Stimulated activated CD4-positive, alpha-beta T cell treated with anti-CD3 and anti-CD28 coated beads, TNF-alpha, amount 100 ng/mL, for 24 hours (primary cell): ENCODE data around the gene TGFB1.

ENCODE experiments used
- DNase-seq, 3 experiments: peaks; one replicate each; pipeline ENCODE4 v3.0.0-alpha.2; 2020; ENCODE audit warnings: low read depth in 3 of 3

TGFB1 gene

GRCh38 chr19:41321204-41321599 lies 32.5 kb downstream of the TGFB1 start:
- no peak for DNase-seq

GRCh38 chr19:41320568-41320967 lies 33.2 kb downstream of the TGFB1 start:
- DNase-seq, result no peak

- DNase-seq, result no peak
Measured at GRCh38 chr19:41320185-41320518, 33.6 kb downstream of the TGFB1 start.

GRCh38 chr19:41319500-41320184 lies 34.1 kb downstream of the TGFB1 start:
- no peak for DNase-seq

GRCh38 chr19:41318696-41319499 lies 34.8 kb downstream of the TGFB1 start:
- no peak for DNase-seq

GRCh38 chr19:41316306-41316920 lies 37.3 kb downstream of the TGFB1 start:
- DNase-seq, result no peak

GRCh38 chr19:41311613-41312012 lies 42.1 kb downstream of the TGFB1 start:
- DNase-seq, result no peak

GRCh38 chr19:41311072-41311471 lies 42.6 kb downstream of the TGFB1 start:
- no peak for DNase-seq

GRCh38 chr19:41310033-41310831 lies 43.5 kb downstream of the TGFB1 start, which contains the start of gene CCDC97:
Gene CCDC97 (plus strand): TSS chr19:41310172. CDS start chr19:41310311, 139 bp downstream.
- peak; percentile 77 to 87 (median 85) for DNase-seq

GRCh38 chr19:41309180-41310032 lies 44.3 kb downstream of the TGFB1 start:
- DNase-seq, result no peak

GRCh38 chr19:41308450-41309179 lies 45.1 kb downstream of the TGFB1 start:
- DNase-seq, result peak; percentile 87 to 94 (median 91)

GRCh38 chr19:41307954-41308449 lies 45.7 kb downstream of the TGFB1 start:
- no peak for DNase-seq

- DNase-seq, result no peak
Measured at GRCh38 chr19:41307090-41307875, 46.4 kb downstream of the TGFB1 start.

GRCh38 chr19:41305927-41306793 lies 47.6 kb downstream of the TGFB1 start:
- DNase-seq, result no peak

GRCh38 chr19:41304706-41305483 lies 48.8 kb downstream of the TGFB1 start:
- DNase-seq, result no peak

- DNase-seq, result no peak
Measured at GRCh38 chr19:41303954-41304353, 49.8 kb downstream of the TGFB1 start.

- DNase-seq, result peak; percentile 36 to 70 (median 47)
Measured at GRCh38 chr19:41302624-41303351, 50.9 kb downstream of the TGFB1 start.
